HCT116 (cell line): Measurements from ENCODE around the gene FUNDC2. TPM values are rescaled to one million over a fixed set of nuclear protein-coding genes. Genes with fewer than 3 reads are reported as not detected.

Experiments used
- ATAC-seq: fragments of 200-7000 bp; cut with Tn5 transposase; 2 replicates; pipeline ENCODE4 v1.9.1; 2020; ENCODE audit warnings: mild to moderate bottlenecking, moderate library complexity
- BruUV-seq: library from RNA; stranded (reverse); fragments of 400-500 nt; replicated peaks from 2 replicates; lab custom pipeline; 2021; lab: Mats Ljungman, UMichigan
- CTCF ChIA-PET: fragments of 300-600 bp; sonication (Branson Sonifier 250); formaldehyde crosslinking; loops from one replicate; lab custom pipeline; 2021; ENCODE audit warnings: antibody characterized with exemption; lab: Charles Lee
- POLR2A ChIA-PET: fragments of 300-600, 350-600 bp; sonication (Branson Sonifier 250); formaldehyde crosslinking; loops from one replicate; lab custom pipeline; 2021; ENCODE audit warnings: antibody characterized with exemption; lab: Charles Lee
- RAD21 ChIA-PET, 2 experiments: fragments of 300-600 bp; sonication (Branson Sonifier 250); formaldehyde crosslinking; loops; one replicate each; lab custom pipeline; 2023; ENCODE audit warnings: low total read pairs in 2 of 2; ENCODE audit not compliant: uncharacterized antibody in 2 of 2, unreplicated experiment in 2 of 2, low non-redundant PET in 1 of 2; lab: Charles Lee
- DNase-seq: peaks from one replicate; pipeline ENCODE4 v3.0.0-alpha.2; 2010; ENCODE audit warnings: low read depth, low spot score
- H2AFZ ChIP-seq: fragments of 200-600 bp; shearing (Covaris generic), sonication (generic); 2 replicates; pipeline ENCODE4 v1.6.1; 2017; ENCODE audit warnings: low read depth, mixed run types, mixed read lengths, antibody characterized with exemption, low read length; ENCODE audit not compliant: poor library complexity, severe bottlenecking
- H3K27ac ChIP-seq: 2 replicates; pipeline ENCODE4 v1.5.1; 2012; ENCODE audit warnings: low read depth, low read length
- H3K27me3 ChIP-seq: fragments of 200-600 bp; sonication (generic); 2 replicates; pipeline ENCODE4 v1.6.1; 2016; ENCODE audit warnings: mixed run types, low read length, mixed read lengths; ENCODE audit not compliant: insufficient read depth
- H3K36me3 ChIP-seq, 2 experiments: fragments of 200-500 bp in 1 of 2; fragments of 200-600 bp in 1 of 2; sonication (Bioruptor generic) in 1 of 2; sonication (generic) in 1 of 2; 2 replicates each; pipeline versions ENCODE4 v1.5.1 to v1.6.1; 2014 to 2016; ENCODE audit warnings: low read length in 2 of 2, inconsistent platforms in 1 of 2, mixed read lengths in 1 of 2, mixed run types in 1 of 2; ENCODE audit not compliant: insufficient read depth in 2 of 2, control insufficient read depth in 1 of 2
- H3K4me1 ChIP-seq, 2 experiments: fragments of 200-600 bp in 1 of 2; sonication (generic) in 1 of 2; 2 replicates each; pipeline versions ENCODE4 v1.5.1 to v1.6.1; 2012 to 2017; ENCODE audit warnings: low read length in 2 of 2, inconsistent platforms in 1 of 2, mild to moderate bottlenecking in 1 of 2, mixed read lengths in 1 of 2, mixed run types in 1 of 2, moderate library complexity in 1 of 2; ENCODE audit not compliant: insufficient read depth in 2 of 2, control insufficient read depth in 1 of 2
- H3K4me2 ChIP-seq: fragments of 200-600 bp; sonication (generic); 2 replicates; pipeline ENCODE4 v1.6.1; 2017; ENCODE audit warnings: mixed run types, low read length, mixed read lengths
- H3K4me3 ChIP-seq, 2 experiments: fragments of 200-600 bp in 1 of 2; sonication (generic) in 1 of 2; replicated peaks in 1 of 2; 2 replicates each; pipeline ENCODE4 v1.5.1; 2011 to 2016; ENCODE audit warnings: low read length in 2 of 2, control low read depth in 1 of 2, low read depth in 1 of 2, mild to moderate bottlenecking in 1 of 2, mixed read lengths in 1 of 2, mixed run types in 1 of 2
- H3K79me2 ChIP-seq: fragments of 200-600 bp; sonication (generic); 2 replicates; pipeline ENCODE4 v1.6.1; 2017; ENCODE audit warnings: mild to moderate bottlenecking, mixed run types, low read length, moderate library complexity, mixed read lengths; ENCODE audit not compliant: insufficient read depth
- H3K9ac ChIP-seq: fragments of 200-600 bp; sonication (generic); 2 replicates; pipeline ENCODE4 v1.6.1; 2016; ENCODE audit warnings: low read length, mixed read lengths
- H3K9me2 ChIP-seq: fragments of 200-600 bp; sonication (generic), shearing (Covaris generic); 2 replicates; pipeline ENCODE4 v1.6.1; 2017; ENCODE audit warnings: mixed run types, mild to moderate bottlenecking, moderate library complexity; ENCODE audit not compliant: insufficient read depth
- H3K9me3 ChIP-seq, 2 experiments: fragments of 200-500 bp in 1 of 2; fragments of 200-600 bp in 1 of 2; sonication (Bioruptor generic) in 1 of 2; sonication (generic) in 1 of 2; 2 replicates each; pipeline ENCODE4 v1.6.1; 2014 to 2017; ENCODE audit warnings: low read length in 2 of 2, mixed read lengths in 2 of 2, inconsistent platforms in 1 of 2, low read depth in 1 of 2, mild to moderate bottlenecking in 1 of 2, mixed run types in 1 of 2, moderate library complexity in 1 of 2; ENCODE audit not compliant: control insufficient read depth in 1 of 2, insufficient read depth in 1 of 2
- H4K20me1 ChIP-seq: fragments of 200-600 bp; sonication (generic), shearing (Covaris generic); 2 replicates; pipeline ENCODE4 v1.6.1; 2017; ENCODE audit warnings: mixed run types, mild to moderate bottlenecking, moderate library complexity; ENCODE audit not compliant: insufficient read depth
- CBX3 ChIP-seq: IDR thresholded peaks from 2 replicates; pipeline ENCODE4 v1.6.1; 2012; ENCODE audit warnings: low read depth
- CEBPB ChIP-seq: IDR thresholded peaks from 2 replicates; pipeline ENCODE4 v1.6.1; 2012; ENCODE audit warnings: low read depth
- ELF1 ChIP-seq: IDR thresholded peaks from 2 replicates; pipeline ENCODE4 v1.6.1; 2012; ENCODE audit warnings: low read depth, borderline replicate concordance
- EZH2 ChIP-seq: fragments of 200-600 bp; sonication (generic); IDR thresholded peaks from 2 replicates; pipeline ENCODE4 v1.6.1; 2017; ENCODE audit warnings: antibody characterized with exemption, mixed run types
- EZH2phosphoT487 ChIP-seq: fragments of 200-600 bp; IDR thresholded peaks from 2 replicates; pipeline ENCODE4 v1.6.1; 2018; ENCODE audit warnings: antibody characterized with exemption, borderline replicate concordance
- FOSL1 ChIP-seq: IDR thresholded peaks from 2 replicates; pipeline ENCODE4 v1.6.1; 2012; ENCODE audit warnings: low read depth
- POLR2A ChIP-seq: IDR thresholded peaks from 2 replicates; pipeline ENCODE4 v1.7.0; 2011; ENCODE audit warnings: borderline replicate concordance; ENCODE audit not compliant: insufficient read depth, insufficient read length; ENCODE audit errors: extremely low read depth
- POLR2AphosphoS5 ChIP-seq: IDR thresholded peaks from 2 replicates; pipeline ENCODE4 v1.6.1; 2011; ENCODE audit warnings: mild to moderate bottlenecking, low read depth, low read length, moderate library complexity
- RAD21 ChIP-seq: IDR thresholded peaks from 2 replicates; pipeline ENCODE4 v1.6.1; 2012; ENCODE audit warnings: low read depth, mild to moderate bottlenecking
- SIN3A ChIP-seq: IDR thresholded peaks from 2 replicates; pipeline ENCODE4 v1.6.1; 2012; ENCODE audit warnings: low read depth
- SRF ChIP-seq: IDR thresholded peaks from 2 replicates; pipeline ENCODE4 v1.6.1; 2012; ENCODE audit warnings: low read depth
- TCF7L2 ChIP-seq: IDR thresholded peaks from 2 replicates; pipeline ENCODE4 v1.7.0; 2011; ENCODE audit warnings: borderline replicate concordance, inconsistent platforms; ENCODE audit not compliant: insufficient read depth, insufficient read length; ENCODE audit errors: extremely low read depth
- YY1 ChIP-seq: IDR thresholded peaks from 2 replicates; pipeline ENCODE4 v1.6.1; 2011; ENCODE audit warnings: low read length, low read depth, moderate library complexity, mild to moderate bottlenecking; ENCODE audit not compliant: insufficient replicate concordance; ENCODE audit errors: extremely low read depth
- ZFX ChIP-seq: fragments of 450-650 bp; IDR thresholded peaks from 2 replicates; pipeline ENCODE4 v1.6.1; 2017
- ZNF274 ChIP-seq: fragments of 200-500 bp; sonication (Bioruptor generic); IDR thresholded peaks from 2 replicates; pipeline ENCODE4 v1.6.1; 2014; ENCODE audit warnings: mild to moderate bottlenecking, low read depth, low read length, inconsistent platforms
- intact Hi-C: fragments of 100-400 bp; cut with micrococcal nuclease; formaldehyde crosslinking; loops from 2 replicates; pipeline ENCODE4 v1.10.0; 2022
- total RNA-seq: library from RNA; stranded (reverse); gene quantifications from one replicate; pipeline ENCODE4 v1.2.1, GENCODE V29; 2021; ENCODE audit not compliant: unreplicated experiment
- TF ChIP-seq, protein P1 (sequence below), 3 experiments: fragments of 200-600 bp in 1 of 3; sonication (generic) in 1 of 3; IDR thresholded peaks in 2 of 3; conservative IDR thresholded peaks in 1 of 3; 2 replicates each; pipeline ENCODE4 v1.5.1; 2012 to 2017; ENCODE audit warnings: low read depth in 2 of 3, low read length in 2 of 3, antibody characterized with exemption in 1 of 3, borderline replicate concordance in 1 of 3, control low read depth in 1 of 3, mild to moderate bottlenecking in 1 of 3, mixed read lengths in 1 of 3, mixed run types in 1 of 3, moderate library complexity in 1 of 3; ENCODE audit not compliant: insufficient read depth in 1 of 3
- TF ChIP-seq, protein P2 (sequence below): IDR thresholded peaks from 2 replicates; pipeline ENCODE4 v1.6.1; 2012
- TF ChIP-seq, protein P3 (sequence below): IDR thresholded peaks from 2 replicates; pipeline ENCODE4 v1.6.1; 2012
- TF ChIP-seq, protein P4 (sequence below): IDR thresholded peaks from 2 replicates; pipeline ENCODE4 v1.6.1; 2011; ENCODE audit warnings: mild to moderate bottlenecking, low read length, moderate library complexity; ENCODE audit not compliant: insufficient replicate concordance; ENCODE audit errors: extremely low read depth
- TF ChIP-seq, protein P5 (sequence below): IDR thresholded peaks from 2 replicates; pipeline ENCODE4 v1.6.1; 2012; ENCODE audit warnings: low read depth

The FUNDC2 gene
- total RNA-seq, 1 experiment from 2014 or later = 32.5 TPM

DNA sequence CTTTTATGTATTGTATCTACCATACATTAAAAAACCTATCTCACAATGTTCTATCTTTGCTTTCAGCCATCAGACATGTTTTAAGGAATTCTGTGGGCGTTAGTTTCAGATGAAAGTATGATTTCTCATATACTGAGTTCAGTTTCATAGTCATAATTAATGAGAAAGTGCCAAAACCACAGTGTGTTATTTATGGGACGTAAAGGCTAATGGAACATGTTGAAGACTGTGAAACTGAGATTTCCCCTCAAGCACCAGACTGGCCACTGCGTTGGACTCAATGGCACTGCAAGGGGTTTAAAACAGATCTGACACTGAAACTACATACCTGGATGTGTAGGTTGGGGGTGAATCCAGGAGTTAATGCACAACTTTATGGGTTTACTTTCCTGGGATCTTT, 36.1 kb upstream of the FUNDC2 start:
- RAD21 ChIA-PET = no interaction called here
- no peak for ATAC-seq
- H3K9me2 ChIP-seq = no peaks in the 10 kb centered on the region
- no peak overlapping the region for H2AFZ ChIP-seq
- no peak overlapping the region for H3K27ac ChIP-seq
- BruUV-seq = no TSS peak
- no peak overlapping the region for H3K4me3 ChIP-seq
- DNase-seq = no peak
- H3K9ac ChIP-seq = no peak overlapping the region
- POLR2A ChIA-PET = interaction anchor here (1.3 kb wide), 1 partner anchor 36 kb away, joined by 3 read pairs; the partner anchor contains the start of gene FUNDC2
- CTCF ChIA-PET = no interaction called here
- H3K27me3 ChIP-seq = no peaks in the 10 kb centered on the region
- H3K4me2 ChIP-seq = no peak overlapping the region
- no peaks in the 10 kb centered on the region for H3K36me3 ChIP-seq
- no peaks in the 10 kb centered on the region for H3K9me3 ChIP-seq
- H4K20me1 ChIP-seq = no peaks in the 10 kb centered on the region
- no peaks in the 10 kb centered on the region for H3K79me2 ChIP-seq
- H3K4me1 ChIP-seq = no peaks in the 10 kb centered on the region
- TF ChIP-seq POLR2AphosphoS5 (no peak), RAD21 (no peak), YY1 (no peak), ELF1 (no peak), EZH2 (no peak), FOSL1 (no peak), ZFX (no peak), TCF7L2 (no peak), POLR2A (no peak), CEBPB (no peak), SIN3A (no peak), CBX3 (no peak), ZNF274 (no peak), EZH2phosphoT487 (no peak), SRF (no peak)
- TF ChIP-seq, protein P1, sequence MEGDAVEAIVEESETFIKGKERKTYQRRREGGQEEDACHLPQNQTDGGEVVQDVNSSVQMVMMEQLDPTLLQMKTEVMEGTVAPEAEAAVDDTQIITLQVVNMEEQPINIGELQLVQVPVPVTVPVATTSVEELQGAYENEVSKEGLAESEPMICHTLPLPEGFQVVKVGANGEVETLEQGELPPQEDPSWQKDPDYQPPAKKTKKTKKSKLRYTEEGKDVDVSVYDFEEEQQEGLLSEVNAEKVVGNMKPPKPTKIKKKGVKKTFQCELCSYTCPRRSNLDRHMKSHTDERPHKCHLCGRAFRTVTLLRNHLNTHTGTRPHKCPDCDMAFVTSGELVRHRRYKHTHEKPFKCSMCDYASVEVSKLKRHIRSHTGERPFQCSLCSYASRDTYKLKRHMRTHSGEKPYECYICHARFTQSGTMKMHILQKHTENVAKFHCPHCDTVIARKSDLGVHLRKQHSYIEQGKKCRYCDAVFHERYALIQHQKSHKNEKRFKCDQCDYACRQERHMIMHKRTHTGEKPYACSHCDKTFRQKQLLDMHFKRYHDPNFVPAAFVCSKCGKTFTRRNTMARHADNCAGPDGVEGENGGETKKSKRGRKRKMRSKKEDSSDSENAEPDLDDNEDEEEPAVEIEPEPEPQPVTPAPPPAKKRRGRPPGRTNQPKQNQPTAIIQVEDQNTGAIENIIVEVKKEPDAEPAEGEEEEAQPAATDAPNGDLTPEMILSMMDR (IDR thresholded peaks at IDR 0.05 in 2 of 3, conservative IDR thresholded peaks at IDR 0.05 in 1 of 3; ENCODE audit: borderline replicate concordance in 1 of 3, insufficient read depth in 1 of 3, low read depth in 2 of 3, low read length in 2 of 3) = no peak
- TF ChIP-seq, protein P2, sequence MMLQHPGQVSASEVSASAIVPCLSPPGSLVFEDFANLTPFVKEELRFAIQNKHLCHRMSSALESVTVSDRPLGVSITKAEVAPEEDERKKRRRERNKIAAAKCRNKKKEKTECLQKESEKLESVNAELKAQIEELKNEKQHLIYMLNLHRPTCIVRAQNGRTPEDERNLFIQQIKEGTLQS = no peak
- TF ChIP-seq, protein P3, sequence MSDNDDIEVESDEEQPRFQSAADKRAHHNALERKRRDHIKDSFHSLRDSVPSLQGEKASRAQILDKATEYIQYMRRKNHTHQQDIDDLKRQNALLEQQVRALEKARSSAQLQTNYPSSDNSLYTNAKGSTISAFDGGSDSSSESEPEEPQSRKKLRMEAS = no peak
- TF ChIP-seq, protein P4, sequence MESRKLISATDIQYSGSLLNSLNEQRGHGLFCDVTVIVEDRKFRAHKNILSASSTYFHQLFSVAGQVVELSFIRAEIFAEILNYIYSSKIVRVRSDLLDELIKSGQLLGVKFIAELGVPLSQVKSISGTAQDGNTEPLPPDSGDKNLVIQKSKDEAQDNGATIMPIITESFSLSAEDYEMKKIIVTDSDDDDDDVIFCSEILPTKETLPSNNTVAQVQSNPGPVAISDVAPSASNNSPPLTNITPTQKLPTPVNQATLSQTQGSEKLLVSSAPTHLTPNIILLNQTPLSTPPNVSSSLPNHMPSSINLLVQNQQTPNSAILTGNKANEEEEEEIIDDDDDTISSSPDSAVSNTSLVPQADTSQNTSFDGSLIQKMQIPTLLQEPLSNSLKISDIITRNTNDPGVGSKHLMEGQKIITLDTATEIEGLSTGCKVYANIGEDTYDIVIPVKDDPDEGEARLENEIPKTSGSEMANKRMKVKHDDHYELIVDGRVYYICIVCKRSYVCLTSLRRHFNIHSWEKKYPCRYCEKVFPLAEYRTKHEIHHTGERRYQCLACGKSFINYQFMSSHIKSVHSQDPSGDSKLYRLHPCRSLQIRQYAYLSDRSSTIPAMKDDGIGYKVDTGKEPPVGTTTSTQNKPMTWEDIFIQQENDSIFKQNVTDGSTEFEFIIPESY = no peak
- TF ChIP-seq, protein P5, sequence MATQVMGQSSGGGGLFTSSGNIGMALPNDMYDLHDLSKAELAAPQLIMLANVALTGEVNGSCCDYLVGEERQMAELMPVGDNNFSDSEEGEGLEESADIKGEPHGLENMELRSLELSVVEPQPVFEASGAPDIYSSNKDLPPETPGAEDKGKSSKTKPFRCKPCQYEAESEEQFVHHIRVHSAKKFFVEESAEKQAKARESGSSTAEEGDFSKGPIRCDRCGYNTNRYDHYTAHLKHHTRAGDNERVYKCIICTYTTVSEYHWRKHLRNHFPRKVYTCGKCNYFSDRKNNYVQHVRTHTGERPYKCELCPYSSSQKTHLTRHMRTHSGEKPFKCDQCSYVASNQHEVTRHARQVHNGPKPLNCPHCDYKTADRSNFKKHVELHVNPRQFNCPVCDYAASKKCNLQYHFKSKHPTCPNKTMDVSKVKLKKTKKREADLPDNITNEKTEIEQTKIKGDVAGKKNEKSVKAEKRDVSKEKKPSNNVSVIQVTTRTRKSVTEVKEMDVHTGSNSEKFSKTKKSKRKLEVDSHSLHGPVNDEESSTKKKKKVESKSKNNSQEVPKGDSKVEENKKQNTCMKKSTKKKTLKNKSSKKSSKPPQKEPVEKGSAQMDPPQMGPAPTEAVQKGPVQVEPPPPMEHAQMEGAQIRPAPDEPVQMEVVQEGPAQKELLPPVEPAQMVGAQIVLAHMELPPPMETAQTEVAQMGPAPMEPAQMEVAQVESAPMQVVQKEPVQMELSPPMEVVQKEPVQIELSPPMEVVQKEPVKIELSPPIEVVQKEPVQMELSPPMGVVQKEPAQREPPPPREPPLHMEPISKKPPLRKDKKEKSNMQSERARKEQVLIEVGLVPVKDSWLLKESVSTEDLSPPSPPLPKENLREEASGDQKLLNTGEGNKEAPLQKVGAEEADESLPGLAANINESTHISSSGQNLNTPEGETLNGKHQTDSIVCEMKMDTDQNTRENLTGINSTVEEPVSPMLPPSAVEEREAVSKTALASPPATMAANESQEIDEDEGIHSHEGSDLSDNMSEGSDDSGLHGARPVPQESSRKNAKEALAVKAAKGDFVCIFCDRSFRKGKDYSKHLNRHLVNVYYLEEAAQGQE = no peak
- TF ChIP-seq, all 23 proteins: peak for 0
- intact Hi-C loops = no loop called here
